ENCODE data around the gene CCDC28B.

DNA sequence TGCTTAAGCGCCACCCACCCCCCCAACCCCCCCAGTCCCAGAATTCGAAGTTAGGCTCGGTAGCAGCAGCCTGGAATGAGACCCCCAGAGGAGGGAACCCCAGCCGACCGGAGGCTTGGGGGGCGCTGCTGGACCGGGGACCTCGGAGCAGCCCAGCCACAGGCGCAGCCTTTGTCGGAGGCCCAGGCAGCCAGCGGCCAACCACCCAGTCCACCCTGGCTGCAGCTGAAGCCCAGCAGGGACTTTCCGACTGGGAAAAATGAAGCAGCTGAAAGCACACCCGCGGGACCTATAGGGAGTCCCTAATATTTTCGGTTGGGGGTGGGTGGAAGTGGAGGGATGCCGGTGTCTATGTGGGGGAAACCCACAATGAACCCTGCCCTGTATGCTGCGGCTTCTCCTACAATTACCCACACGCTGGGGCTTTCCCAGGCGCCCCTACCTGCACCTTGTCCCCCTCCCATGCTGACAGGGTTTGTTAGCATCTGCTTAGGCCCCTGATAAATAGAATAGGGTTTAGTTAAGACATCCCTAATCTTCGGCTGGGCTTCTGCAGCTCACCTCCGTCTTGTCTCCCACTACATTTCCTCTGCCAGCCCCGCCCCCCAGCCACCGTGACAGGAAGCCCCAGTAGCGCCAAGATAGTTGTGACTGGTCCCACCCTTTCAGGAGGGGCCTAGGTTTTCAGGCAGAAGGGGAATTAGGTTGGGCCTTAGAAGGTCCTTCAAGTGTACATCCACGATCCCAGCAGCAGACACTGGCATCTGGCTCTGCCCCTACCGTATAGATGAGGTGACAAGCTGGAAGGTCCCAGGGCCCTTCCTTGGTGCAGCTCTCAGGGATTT, 838 bp downstream of the CCDC28B start:
- TF ChIP-seq, protein P1, sequence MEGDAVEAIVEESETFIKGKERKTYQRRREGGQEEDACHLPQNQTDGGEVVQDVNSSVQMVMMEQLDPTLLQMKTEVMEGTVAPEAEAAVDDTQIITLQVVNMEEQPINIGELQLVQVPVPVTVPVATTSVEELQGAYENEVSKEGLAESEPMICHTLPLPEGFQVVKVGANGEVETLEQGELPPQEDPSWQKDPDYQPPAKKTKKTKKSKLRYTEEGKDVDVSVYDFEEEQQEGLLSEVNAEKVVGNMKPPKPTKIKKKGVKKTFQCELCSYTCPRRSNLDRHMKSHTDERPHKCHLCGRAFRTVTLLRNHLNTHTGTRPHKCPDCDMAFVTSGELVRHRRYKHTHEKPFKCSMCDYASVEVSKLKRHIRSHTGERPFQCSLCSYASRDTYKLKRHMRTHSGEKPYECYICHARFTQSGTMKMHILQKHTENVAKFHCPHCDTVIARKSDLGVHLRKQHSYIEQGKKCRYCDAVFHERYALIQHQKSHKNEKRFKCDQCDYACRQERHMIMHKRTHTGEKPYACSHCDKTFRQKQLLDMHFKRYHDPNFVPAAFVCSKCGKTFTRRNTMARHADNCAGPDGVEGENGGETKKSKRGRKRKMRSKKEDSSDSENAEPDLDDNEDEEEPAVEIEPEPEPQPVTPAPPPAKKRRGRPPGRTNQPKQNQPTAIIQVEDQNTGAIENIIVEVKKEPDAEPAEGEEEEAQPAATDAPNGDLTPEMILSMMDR (IDR thresholded peaks at IDR 0.05; ENCODE audit: extremely low read depth in 1 of 2, insufficient read depth in 1 of 2, low read depth in 1 of 2, low read length in 2 of 2), result no peak
- no peak for TF ChIP-seq POLR2AphosphoS5 (IDR thresholded peaks at IDR 0.05; ENCODE audit: insufficient read depth, low read depth, low read length)
- TF ChIP-seq MAX (IDR thresholded peaks at IDR 0.05; ENCODE audit: insufficient read depth, insufficient read length), result no peak
- no peak for TF ChIP-seq EZH2 (IDR thresholded peaks at IDR 0.05; ENCODE audit: borderline replicate concordance, low read depth, low read length, severe bottlenecking)
- no peak for TF ChIP-seq POLR2A (IDR thresholded peaks at IDR 0.05; ENCODE audit: low read depth, low read length)
